Measurements from ENCODE around the gene RAB40AL.

The RAB40AL gene

DNA sequence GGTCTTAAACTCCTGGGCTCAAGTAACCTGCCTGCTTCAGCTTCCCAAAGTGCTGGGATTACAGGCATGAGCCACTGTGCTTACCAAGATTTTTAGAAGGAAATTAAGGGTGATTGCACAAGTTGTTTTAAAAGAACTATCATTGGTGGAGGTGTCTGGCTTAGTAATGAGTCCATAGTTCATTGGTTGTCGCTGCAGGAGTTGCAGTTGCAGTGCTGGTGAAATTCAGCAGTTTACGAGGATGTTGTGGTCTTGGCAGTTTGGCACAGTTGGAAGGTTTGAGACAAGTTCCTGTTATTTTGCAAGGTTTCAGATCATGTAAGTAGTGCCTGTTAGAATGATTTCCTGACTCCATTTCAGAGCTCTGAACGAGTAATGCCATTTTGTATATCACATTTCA lies 48.1 kb downstream of the RAB40AL start (continued):
- TF ChIP-seq, protein P1, sequence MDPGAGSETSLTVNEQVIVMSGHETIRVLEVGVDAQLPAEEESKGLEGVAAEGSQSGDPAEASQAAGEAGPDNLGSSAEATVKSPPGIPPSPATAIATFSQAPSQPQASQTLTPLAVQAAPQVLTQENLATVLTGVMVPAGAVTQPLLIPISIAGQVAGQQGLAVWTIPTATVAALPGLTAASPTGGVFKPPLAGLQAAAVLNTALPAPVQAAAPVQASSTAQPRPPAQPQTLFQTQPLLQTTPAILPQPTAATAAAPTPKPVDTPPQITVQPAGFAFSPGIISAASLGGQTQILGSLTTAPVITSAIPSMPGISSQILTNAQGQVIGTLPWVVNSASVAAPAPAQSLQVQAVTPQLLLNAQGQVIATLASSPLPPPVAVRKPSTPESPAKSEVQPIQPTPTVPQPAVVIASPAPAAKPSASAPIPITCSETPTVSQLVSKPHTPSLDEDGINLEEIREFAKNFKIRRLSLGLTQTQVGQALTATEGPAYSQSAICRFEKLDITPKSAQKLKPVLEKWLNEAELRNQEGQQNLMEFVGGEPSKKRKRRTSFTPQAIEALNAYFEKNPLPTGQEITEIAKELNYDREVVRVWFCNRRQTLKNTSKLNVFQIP (CRISPR knock-in tag; IDR thresholded peaks at IDR 0.05; ENCODE audit: borderline replicate concordance, low read depth), result no peak
- no peak for TF ChIP-seq GLIS3 (CRISPR knock-in tag; IDR thresholded peaks at IDR 0.05)
- TF ChIP-seq, protein P2, sequence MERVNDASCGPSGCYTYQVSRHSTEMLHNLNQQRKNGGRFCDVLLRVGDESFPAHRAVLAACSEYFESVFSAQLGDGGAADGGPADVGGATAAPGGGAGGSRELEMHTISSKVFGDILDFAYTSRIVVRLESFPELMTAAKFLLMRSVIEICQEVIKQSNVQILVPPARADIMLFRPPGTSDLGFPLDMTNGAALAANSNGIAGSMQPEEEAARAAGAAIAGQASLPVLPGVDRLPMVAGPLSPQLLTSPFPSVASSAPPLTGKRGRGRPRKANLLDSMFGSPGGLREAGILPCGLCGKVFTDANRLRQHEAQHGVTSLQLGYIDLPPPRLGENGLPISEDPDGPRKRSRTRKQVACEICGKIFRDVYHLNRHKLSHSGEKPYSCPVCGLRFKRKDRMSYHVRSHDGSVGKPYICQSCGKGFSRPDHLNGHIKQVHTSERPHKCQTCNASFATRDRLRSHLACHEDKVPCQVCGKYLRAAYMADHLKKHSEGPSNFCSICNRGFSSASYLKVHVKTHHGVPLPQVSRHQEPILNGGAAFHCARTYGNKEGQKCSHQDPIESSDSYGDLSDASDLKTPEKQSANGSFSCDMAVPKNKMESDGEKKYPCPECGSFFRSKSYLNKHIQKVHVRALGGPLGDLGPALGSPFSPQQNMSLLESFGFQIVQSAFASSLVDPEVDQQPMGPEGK (CRISPR knock-in tag; IDR thresholded peaks at IDR 0.05; ENCODE audit: borderline replicate concordance), result no peak
- no peak for TF ChIP-seq CSDC2 (CRISPR knock-in tag; IDR thresholded peaks at IDR 0.05)
- no peak for TF ChIP-seq ZNF70 (CRISPR knock-in tag; IDR thresholded peaks at IDR 0.05)
- no peak for TF ChIP-seq RARB (CRISPR knock-in tag; IDR thresholded peaks at IDR 0.05)
- TF ChIP-seq, protein P3, sequence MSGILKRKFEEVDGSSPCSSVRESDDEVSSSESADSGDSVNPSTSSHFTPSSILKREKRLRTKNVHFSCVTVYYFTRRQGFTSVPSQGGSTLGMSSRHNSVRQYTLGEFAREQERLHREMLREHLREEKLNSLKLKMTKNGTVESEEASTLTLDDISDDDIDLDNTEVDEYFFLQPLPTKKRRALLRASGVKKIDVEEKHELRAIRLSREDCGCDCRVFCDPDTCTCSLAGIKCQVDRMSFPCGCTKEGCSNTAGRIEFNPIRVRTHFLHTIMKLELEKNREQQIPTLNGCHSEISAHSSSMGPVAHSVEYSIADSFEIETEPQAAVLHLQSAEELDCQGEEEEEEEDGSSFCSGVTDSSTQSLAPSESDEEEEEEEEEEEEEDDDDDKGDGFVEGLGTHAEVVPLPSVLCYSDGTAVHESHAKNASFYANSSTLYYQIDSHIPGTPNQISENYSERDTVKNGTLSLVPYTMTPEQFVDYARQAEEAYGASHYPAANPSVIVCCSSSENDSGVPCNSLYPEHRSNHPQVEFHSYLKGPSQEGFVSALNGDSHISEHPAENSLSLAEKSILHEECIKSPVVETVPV (CRISPR knock-in tag; IDR thresholded peaks at IDR 0.05), result no peak
- TF ChIP-seq ISL1 (CRISPR knock-in tag; IDR thresholded peaks at IDR 0.05), result no peak

Data from SK-N-SH treated with all-trans-retinoic acid at 6 μM for 48 hours (cell line).